Kidney tubule cell (primary cell): Measurements from ENCODE around the gene ERC1.
"Not testable (repeated sequence)": the region's sequence is repeated elsewhere in the genome, so short reads cannot be mapped to it uniquely, and the experiment has no call there.

Source experiments
- DNase-seq: peaks from one replicate; pipeline ENCODE4 v3.0.0-alpha.2; 2018; ENCODE audit warnings: low spot score

The ERC1 gene

DNA sequence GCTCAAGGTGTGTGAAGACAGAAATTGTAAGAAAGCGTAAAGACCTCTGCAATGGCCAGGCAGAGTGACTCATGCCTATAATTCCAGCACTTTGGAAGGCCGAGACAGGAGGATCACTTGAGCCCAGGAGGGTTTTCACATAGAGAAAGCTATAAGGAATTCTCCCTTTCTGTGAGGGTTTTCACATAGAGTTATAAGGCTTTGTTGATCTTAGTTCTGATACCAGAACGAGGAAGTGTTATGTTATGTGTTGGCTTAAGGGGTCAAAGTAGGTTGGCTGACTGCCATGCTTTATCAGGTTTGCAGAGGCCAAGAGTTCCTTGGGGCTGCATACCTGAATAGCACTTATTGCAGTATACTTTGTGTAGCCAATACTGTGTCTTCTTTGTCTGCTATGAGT lies 139.1 kb downstream of the ERC1 start:
- peak; percentile 46 for DNase-seq

DNA sequence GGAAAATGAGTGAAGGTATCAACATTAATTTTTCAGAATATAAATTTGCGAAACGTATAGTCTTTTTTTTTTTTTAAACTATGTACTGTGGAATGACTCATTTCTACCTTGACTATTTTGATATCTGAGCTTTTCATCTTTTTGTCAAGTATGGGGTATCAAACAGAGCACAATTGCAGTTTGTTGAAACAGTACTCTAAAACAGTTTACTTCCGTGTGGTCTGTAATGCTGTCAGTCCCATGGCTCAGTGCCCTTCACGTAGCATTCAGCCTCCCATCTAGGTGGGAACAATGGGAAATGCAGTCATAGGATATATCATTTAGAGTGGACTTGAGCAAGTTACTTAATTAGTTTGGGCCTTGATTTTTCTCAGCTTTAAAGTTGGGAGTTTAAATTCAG lies 139.5 kb downstream of the ERC1 start:
- DNase-seq, result no peak

DNA sequence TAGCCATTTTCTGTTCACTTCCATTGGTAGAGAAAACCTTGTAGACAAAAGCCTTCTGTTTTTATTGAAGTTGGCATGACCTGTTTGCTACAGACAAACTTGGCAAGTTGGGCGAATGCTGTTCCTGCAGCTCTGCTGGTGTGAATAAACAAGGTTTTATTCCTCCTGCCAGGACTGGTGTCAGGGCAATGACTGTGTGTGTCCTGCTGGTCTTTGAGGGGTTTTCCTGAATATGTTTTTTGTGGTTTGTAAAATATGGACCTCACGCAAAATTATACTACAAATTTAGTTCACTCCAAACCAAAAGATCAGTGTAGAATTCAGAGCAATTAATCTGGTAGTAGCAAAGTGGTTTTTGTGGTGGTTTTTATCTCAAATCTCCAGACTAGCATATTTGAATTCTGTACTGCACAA lies 140.8 kb downstream of the ERC1 start:
- no peak for DNase-seq

DNA sequence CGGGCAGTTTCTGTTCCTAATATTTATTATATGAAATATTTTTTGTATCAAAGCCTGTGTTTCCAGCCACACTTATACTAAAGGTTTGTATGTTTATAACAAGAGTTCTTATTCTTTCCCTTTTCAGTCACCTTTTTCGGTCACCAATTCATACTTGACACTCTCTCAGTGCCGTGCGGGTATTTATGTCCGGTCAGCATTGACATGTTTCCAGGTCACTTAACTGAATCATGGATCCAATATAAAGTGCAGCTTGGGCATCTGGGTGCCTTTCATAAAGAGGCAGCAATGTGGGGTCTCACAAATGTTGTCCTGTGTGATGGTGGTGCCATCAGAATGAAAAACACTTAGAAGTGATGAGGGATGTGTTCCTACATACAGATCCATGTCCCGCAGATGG lies 141.3 kb downstream of the ERC1 start:
- DNase-seq, result no peak

DNA sequence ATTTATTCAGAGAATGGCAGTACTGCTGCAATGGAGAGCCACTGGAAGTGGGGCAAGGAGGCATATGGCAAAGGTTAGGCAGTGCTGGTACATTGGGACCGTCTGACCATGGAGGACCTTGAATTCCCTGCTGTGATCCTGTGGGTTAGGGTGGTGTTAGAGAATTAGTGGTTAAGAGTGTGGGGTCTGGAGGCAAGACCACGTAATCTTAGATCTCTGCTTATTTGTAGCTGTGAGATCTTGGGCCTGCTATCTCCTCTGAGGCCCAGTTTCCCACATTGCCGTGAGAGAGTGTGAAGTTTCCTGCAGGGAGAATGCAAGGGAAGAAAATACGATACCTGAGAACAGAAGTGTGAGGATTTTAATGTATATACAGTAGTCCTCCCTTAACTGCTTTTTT lies 147.7 kb downstream of the ERC1 start:
- no peak for DNase-seq

DNA sequence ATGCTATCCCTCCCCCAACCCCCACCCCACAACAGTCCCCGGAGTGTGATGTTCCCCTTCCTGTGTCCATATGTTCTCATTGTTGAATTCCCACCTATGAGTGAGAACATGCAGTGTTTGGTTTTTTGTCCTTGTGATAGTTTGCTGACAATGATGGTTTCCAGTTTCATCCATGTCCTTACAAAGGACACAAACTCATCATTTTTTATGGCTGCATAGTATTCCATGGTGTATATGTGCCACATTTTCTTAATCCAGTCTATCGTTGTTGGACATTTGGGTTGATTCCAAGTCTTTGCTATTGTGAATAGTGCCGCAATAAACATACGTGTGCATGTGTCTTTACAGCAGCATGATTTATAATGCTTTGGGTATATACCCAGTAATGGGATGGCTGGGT lies 155.7 kb downstream of the ERC1 start:
- DNase-seq, result not testable (repeated sequence)

DNA sequence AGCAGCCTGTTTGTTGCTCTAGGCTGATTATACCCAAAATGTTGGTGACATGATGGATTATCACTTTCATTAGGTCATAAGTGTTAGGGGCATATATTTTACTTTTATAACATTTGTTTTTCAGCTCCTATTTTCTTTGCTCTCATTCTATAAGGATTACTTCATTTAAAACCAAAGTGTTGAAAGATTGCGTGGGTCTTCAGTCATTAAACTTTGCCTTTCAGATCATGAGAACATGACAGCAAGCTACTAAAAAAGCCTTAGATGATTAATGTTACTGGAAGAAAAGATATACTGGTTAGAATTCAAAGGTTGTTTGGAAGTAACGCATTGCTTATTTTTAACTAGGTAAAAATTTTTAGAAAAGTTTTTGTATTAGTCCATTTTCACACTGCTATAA lies 156.8 kb downstream of the ERC1 start:
- DNase-seq, result no peak

DNA sequence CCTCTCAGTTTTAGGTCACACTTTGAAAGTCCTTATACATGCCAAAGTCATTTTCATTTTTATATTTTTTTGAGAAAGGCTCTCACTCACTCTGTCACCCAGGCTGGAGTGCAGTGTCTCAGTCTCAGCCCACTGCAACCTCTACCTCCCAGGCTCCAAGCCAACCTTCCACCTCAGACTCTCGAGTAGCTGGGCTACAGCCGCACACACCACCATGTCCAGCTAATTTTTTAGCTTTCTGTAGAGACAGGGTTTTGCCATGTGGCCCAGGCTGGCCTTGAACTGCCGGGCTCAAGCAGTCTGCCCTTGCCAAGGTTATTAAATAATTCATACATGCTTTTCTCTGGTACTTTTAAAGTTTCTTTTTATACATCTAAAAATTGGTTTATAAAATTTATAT lies 166.0 kb downstream of the ERC1 start:
- DNase-seq, result no peak

DNA sequence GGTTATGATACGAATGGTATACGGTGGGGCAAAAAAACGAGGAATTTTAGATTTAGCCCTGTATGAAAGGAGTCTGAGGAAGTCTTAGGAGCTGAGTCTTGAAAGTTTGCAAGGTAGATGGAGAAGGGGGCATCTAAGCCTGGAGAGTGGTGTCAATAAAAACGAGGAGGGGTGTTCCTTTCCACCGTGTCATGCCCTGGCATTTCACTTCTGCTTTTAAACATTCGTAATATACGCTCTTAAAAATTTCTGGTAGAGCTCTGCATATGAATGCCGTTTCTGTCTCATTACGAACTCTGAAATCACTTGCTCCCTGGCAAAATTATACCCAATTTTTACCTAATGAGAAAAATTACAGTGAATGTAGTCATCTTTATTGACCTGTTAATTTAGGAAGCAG lies 170.2 kb downstream of the ERC1 start:
- no peak for DNase-seq

DNA sequence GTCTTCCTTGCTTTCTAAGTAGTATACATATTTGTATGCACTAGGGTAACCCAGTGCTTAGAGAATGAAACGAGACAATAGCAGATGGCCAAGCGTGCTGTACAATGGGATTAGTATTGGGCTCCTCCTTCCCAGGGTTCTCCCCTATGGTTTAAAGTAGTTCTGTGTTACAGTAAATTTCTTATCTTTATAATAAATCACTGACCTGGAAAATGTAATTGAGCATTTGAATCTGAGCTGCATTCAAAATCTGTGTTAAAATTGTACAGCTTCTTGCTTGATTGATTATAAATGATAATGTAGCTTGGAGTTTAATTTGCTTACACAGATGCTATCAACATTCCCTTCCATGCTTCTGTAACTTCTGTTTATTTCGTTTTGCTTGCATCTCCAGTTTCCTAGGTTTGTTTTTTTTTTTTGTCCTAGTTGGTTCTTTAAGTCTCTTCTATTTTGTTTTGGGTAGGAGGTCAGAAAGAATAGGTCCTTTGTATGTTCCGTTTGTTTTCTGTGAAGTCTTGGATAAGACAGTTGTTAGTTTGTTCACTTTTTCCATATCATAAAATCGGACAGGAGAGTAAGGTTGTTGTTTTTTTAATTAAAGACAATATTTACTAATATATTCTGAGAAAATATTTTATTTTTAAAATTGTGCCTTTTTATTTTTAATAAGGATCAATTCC lies 171.2 kb downstream of the ERC1 start:
- no peak for DNase-seq

DNA sequence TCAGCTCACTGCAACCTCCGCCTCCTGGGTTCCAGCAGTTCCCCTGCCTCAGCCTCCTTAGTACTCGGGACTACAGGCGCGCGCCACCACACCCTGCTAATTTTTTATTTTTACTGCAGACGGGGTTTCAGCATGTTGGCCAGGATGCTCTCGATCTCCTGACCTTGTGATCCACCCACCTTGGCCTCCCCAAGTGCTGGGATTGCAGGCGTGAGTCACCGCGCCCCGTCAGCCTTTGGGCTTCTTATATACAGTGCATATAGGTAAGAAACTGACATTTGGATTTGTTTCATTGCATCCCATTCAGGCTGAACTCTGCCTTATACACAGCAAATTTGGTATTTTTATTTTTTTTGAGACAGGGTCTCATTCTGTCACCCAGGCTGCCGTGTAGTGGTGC lies 176.8 kb downstream of the ERC1 start:
- DNase-seq, result no peak

DNA sequence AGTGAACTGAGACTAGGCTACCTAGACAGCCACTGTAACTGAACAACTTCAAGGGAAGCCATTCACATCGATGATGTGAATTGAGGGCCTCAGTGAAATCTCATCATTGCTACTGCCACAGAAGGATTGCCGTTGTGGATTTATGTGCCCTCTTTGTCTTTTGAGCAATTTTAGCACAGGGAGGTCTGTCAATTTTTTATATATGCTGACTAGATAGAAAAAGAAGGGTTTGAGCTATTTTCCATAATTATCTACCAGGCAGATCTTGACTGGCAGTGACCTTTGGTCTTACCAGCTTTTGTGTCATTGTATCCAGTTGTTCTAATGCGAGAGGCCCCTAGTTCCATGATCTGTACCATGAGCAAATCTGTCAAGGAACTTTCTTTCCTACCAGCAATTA lies 179.4 kb downstream of the ERC1 start:
- no peak for DNase-seq

DNA sequence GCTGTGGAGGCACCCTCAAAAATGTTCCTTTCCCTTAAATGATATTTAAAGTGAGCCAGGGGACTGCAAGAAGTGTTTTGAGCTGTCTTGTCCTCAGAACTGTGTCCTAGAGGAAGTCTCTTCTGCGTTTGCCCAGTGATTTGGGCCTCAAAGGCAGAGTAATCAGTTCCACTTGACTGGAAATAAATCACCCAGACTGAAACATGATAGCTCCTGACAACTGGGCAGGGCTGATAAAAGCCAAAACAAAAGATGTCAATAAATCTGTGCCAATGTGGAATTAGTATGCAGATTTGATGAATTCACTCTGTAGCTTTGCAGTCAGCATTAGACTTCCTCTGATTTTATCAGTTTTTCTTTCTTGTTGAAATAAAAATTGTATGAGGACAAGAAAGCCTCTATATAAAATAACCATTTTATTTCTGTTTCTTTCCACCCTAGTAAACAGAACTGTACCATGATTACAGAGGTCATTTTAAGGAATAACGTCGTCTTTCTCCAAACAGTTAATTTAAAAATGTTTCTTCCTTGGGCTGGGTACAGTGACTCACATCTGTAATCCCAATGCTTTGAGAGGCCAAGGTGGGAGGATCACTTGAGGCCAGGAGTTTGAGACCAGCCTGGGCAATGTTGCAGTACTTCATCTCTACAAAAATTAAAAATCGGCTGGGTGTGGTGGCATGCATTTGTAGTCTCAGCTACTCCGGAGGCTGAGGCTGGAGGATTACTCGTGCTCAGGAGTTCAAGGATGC lies 180.8 kb downstream of the ERC1 start:
- DNase-seq, result peak; percentile 44

DNA sequence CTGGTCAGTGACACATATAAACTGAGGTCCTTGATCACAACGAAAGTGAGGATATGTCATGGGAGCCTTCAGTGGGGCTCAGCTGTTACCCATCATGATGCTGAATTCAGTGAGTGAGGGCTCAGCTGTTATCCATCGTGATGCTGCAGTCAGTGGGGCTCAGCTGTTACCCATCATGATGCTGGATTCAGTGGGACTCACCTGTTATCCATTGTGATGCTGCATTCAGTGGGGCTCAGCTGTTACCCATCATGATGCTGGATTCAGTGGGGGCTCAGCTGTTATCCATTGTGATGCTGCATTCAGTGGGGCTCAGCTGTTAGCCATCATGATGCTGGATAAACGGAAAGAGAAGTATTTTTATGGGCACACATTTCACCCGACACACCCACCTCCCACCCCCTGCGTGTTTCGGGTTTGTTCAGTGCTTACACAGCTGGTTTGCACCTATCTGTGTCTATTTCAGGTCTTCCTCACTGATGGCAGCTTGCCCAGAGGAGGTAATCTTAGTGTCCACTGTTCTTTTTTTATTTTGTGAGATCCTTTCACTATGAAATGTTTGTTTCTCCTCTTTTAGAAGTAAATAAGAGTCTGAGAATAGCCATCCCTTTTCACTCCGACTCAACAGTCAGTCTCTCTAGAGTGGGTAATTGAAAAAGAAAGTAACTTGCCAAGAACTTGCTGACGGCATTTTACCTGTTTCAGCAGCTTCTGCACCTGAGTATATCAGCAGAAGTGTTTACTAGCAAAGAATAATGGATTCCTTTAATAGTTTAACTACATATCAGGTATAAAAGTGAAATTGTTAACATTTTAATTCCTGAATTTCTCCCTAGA lies 183.0 kb downstream of the ERC1 start:
- no peak for DNase-seq

DNA sequence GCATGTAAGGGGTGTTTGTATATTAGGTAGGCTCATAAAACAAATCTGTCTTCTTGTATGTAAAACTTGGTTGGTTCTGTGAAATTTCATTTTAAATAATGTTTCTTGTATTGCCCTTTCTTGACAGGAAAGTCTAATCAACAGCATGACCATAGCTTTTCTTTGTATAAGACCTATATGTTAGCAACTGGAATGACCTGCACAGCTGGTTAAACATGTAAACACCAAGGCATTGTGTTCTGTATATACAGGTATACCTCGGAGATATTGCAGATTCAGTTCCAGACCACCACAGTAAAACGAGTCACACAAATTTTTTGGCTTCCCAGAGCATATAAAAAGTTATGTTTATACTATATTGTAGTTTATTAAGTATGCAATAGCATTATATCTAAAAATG lies 183.6 kb downstream of the ERC1 start:
- DNase-seq, result no peak

DNA sequence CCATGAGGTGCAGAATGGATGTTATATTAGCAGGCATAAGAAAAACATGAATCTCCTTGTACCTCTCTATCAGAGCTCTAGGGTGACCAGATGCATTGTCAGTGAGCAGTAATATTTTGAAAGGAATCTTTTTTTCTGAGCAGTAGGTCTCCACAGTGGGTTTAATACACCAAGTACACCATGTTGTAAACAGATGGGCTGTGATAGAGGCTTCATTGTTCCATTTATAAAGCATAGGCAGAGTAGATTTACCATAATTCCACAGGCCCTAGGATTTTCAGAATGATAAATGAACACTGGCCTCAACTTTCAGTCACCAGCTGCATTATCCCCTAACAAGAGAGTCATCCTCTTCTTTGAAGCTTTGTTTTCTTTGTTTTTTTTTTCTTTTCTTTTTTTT lies 185.2 kb downstream of the ERC1 start:
- no peak for DNase-seq

DNA sequence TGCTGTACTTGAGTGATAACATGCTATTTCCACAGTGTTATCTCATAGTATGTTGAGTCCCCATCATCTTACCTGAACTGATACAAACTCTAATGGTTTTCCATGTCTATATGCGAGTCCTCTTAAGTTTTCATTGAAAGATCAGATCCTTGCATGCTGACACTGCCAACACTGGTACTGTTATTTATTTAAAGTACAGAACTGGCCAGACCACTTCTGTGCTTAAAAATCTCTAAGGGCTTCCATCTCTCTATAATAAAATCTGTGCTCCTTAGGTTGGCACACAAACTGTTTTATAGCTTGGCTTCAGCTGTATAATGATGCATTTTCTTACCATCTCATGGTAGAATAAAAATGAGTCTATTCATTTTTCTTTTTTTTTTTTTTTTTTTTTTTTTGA lies 188.1 kb downstream of the ERC1 start:
- DNase-seq, result no peak

DNA sequence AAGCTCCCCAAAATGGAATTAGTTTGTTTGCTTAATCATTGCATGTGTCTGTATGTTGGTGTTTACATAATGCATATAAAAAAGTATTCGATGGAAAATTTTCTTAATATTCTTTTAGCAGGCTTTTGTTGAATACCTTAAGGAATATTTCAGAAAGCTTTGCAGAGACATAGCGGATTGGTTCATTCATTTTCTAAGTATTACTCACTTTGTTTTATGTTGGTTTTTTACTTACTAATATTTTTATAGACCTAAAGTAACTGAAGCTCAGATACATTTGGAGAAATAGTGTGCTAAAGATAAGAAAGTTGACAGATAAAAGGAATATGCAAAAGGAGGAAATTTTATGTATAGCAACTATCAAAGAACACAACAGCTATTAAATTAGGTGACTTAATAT lies 191.0 kb downstream of the ERC1 start:
- DNase-seq, result no peak

DNA sequence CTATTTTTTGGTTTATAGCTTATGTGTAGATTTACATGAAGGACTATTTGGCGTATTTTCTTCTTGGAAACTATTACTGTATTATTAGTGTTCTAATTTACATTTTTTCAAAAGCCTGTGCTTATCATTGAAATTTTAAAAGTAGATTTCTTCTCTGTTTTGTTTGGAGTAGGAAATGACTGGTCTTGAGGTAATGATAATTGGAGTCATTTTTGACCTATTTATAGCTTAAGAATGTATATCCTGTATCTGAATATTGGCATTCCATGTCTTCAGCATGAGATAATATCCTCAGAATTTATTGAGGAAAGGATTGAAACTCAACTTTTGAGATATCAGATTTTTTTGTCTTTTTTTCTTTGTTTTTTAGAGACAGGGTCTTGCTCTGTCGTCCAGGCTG lies 193.4 kb downstream of the ERC1 start:
- DNase-seq, result peak; percentile 34

DNA sequence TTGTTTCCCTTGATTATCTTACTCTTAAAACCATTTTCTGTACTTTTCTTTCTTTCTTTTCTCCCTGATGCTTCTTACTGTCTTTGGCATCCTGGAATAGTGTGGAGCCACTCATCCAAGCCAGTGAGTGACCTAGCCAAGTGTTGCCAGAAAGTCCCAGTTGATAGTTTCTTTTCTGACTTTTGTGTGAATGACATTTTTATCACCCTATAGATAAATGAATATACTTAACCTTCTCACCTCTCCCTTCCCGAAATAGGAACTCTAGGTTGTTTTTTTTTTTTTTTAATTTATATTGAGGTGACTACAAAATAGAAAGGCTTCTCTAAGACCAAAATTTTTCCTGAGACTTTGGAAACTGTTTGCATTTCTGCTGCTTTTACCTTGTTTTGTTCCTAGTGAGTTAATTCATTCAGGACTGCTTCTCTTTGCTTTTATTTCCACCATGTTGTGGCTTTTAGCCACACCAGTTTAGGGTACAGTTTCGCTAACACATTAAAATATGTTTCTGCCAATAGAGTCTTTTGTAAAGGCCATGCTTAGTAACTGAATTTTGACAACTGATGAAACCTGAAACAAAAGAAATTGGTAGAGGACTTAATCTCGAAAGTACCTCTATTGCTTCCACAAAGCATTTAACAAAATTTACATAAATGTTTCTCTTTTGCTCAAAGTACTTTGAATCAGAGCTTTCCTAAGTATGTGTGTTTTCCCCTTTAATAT lies 194.6 kb downstream of the ERC1 start:
- peak; percentile 13 for DNase-seq

DNA sequence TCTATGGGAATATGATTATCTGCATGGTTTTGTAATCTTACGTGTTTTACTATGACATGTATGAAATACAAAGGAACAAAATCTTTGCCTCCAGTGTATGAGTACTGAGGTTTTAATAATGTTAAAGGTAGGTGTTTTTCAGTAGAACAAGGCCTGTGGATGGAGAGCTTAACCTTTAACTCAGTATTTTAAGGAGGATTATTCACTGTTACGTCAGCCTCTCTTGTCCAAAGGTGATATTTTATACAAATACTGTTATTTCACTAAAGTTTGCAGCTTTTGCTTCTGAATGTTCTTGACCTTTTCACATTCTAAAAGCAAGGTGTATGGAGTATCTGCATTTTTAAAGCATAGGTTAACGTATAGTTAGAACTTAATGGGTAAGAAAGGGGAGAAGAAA lies 195.3 kb downstream of the ERC1 start:
- DNase-seq, result no peak

DNA sequence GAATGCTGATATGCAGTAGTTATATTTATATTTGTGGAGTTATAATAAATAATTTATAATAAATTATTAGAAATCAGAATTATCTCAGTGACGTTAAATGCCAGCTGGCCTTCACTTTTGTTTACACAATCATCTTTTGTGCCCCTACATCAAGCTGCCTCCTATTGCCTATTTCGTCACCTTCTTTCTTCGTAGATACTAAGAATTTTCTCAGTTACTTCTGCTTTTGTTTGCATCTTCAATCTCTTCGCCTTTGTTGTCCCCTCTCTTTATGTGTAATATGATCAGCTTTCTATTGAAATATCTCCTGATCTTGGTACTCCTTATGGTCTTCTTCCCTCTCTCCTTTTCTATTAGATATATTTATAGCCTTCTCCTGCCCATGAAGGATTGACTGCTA lies 197.0 kb downstream of the ERC1 start:
- DNase-seq, result no peak
